K562 (cell line): Measurements from ENCODE around the gene TUBB4B.

ENCODE experiments used
- JUN ChIP-seq, 2 experiments: sonication (generic) in 1 of 2; formaldehyde crosslinking in 1 of 2; IDR thresholded peaks; 2 replicates each; pipeline versions ENCODE4 v1.6.1 to v1.8.0; 2012 to 2022; ENCODE audit warnings: borderline replicate concordance in 2 of 2, mild to moderate bottlenecking in 2 of 2, improper control_type of control experiment in 1 of 2, low read depth in 1 of 2, low read length in 1 of 2, missing genetic modification reagents in 1 of 2
- MECOM ChIP-seq: fragments of 250-450 bp; sonication (Bioruptor Pico); IDR thresholded peaks from 2 replicates; pipeline ENCODE4 v1.8.0; 2022; ENCODE audit warnings: inconsistent platforms
- NR3C1 ChIP-seq: sonication (generic); formaldehyde crosslinking; IDR thresholded peaks from 2 replicates; pipeline ENCODE4 v1.8.1; 2022; ENCODE audit warnings: missing genetic modification reagents
- POLR2A ChIP-seq: fragments of 450-650 bp; conservative IDR thresholded peaks from 2 replicates; pipeline ENCODE4 v1.6.1; 2016
- TSC22D4 ChIP-seq: fragments of 450-650 bp; IDR thresholded peaks from 2 replicates; pipeline ENCODE4 v1.6.1; 2016; ENCODE audit warnings: missing genetic modification characterization, missing biosample characterization, control low read depth
- ZNF253 ChIP-seq: fragments of 250-450 bp; sonication (Bioruptor Pico); conservative IDR thresholded peaks from 2 replicates; pipeline ENCODE4 v1.6.1; 2021; ENCODE audit warnings: mild to moderate bottlenecking
- TF ChIP-seq, protein P1 (sequence below), 2 experiments: IDR thresholded peaks; 2 replicates each; pipeline ENCODE4 v1.6.1; 2011; ENCODE audit warnings: borderline replicate concordance in 1 of 2, control low read depth in 1 of 2, low read depth in 1 of 2, low read length in 1 of 2, mild to moderate bottlenecking in 1 of 2, mixed read lengths in 1 of 2, moderate library complexity in 1 of 2; ENCODE audit not compliant: insufficient read depth in 1 of 2, insufficient read length in 1 of 2, poor library complexity in 1 of 2, severe bottlenecking in 1 of 2; ENCODE audit errors: extremely low read depth in 1 of 2
- TF ChIP-seq, protein P2 (sequence below): sonication (generic); formaldehyde crosslinking; IDR thresholded peaks from 2 replicates; pipeline ENCODE4 v1.8.0; 2022; ENCODE audit warnings: mild to moderate bottlenecking, low read depth, missing genetic modification reagents
- TF ChIP-seq, protein P3 (sequence below), 2 experiments: IDR thresholded peaks in 1 of 2; conservative IDR thresholded peaks in 1 of 2; 2 replicates each; pipeline ENCODE4 v1.6.1; 2016; ENCODE audit warnings: low read depth in 2 of 2, mild to moderate bottlenecking in 1 of 2, missing compliant biosample characterization in 1 of 2, missing genetic modification characterization in 1 of 2, moderate library complexity in 1 of 2

DNA sequence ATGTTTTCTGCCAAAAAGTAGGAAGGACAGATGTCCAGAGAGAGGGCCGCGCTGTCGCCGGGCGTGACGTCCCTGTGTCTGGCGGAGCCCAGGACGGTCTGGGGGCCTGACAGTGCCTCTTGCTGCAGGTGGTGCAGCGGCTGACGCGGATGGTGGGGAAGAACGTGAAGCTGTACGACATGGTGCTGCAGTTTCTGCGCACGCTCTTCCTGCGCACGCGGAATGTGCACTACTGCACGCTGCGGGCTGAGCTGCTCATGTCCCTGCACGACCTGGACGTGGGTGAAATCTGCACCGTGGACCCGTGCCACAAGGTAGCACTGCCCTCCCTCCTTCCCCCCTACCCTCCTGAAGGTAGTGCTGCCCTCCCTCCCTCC lies 21.8 kb downstream of the TUBB4B start:
- TF ChIP-seq NR3C1 (CRISPR knock-in tag) = no peak
- no peak for TF ChIP-seq MECOM (CRISPR knock-in tag)
- TF ChIP-seq, protein P1, sequence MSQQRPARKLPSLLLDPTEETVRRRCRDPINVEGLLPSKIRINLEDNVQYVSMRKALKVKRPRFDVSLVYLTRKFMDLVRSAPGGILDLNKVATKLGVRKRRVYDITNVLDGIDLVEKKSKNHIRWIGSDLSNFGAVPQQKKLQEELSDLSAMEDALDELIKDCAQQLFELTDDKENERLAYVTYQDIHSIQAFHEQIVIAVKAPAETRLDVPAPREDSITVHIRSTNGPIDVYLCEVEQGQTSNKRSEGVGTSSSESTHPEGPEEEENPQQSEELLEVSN (IDR thresholded peaks at IDR 0.05; ENCODE audit: borderline replicate concordance in 1 of 2, extremely low read depth in 1 of 2, insufficient read depth in 1 of 2, insufficient read length in 1 of 2, low read depth in 1 of 2, low read length in 1 of 2, poor library complexity in 1 of 2, severe bottlenecking in 1 of 2) = no peak
- no peak for TF ChIP-seq TSC22D4
- TF ChIP-seq POLR2A = no peak; the same call in 1 of the 2 replicates
- no peak for TF ChIP-seq JUN (IDR thresholded peaks at IDR 0.05; ENCODE audit: borderline replicate concordance, low read depth, low read length)
- TF ChIP-seq JUN (CRISPR knock-in tag; IDR thresholded peaks at IDR 0.05; ENCODE audit: borderline replicate concordance) = no peak
- no peak for TF ChIP-seq ZNF253
- TF ChIP-seq, protein P2, sequence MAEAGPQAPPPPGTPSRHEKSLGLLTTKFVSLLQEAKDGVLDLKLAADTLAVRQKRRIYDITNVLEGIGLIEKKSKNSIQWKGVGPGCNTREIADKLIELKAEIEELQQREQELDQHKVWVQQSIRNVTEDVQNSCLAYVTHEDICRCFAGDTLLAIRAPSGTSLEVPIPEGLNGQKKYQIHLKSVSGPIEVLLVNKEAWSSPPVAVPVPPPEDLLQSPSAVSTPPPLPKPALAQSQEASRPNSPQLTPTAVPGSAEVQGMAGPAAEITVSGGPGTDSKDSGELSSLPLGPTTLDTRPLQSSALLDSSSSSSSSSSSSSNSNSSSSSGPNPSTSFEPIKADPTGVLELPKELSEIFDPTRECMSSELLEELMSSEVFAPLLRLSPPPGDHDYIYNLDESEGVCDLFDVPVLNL (CRISPR knock-in tag) = no peak
- TF ChIP-seq, protein P3, sequence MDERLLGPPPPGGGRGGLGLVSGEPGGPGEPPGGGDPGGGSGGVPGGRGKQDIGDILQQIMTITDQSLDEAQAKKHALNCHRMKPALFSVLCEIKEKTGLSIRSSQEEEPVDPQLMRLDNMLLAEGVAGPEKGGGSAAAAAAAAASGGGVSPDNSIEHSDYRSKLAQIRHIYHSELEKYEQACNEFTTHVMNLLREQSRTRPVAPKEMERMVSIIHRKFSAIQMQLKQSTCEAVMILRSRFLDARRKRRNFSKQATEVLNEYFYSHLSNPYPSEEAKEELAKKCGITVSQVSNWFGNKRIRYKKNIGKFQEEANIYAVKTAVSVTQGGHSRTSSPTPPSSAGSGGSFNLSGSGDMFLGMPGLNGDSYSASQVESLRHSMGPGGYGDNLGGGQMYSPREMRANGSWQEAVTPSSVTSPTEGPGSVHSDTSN (CRISPR knock-in tag; IDR thresholded peaks at IDR 0.05; ENCODE audit: low read depth) = no peak
- TF ChIP-seq, protein P3 (tag; conservative IDR thresholded peaks at IDR 0.05; ENCODE audit: low read depth) = no peak
